ENCODE results near the gene CASKIN2.

- TF ChIP-seq CTCF (IDR thresholded peaks at IDR 0.05) (no peak), EZH2phosphoT487 (IDR thresholded peaks at IDR 0.05) (no peak)
Observed at GRCh38 chr17:75492555-75493168, 22.7 kb downstream of the CASKIN2 start.

All from neural progenitor cell (in vitro differentiated cells).